H9 (cell line): ENCODE data around the gene DDIT4. TPM values are rescaled to one million over a fixed set of nuclear protein-coding genes. Genes with fewer than 3 reads are reported as not detected.

Experiments used
- DNase-seq: peaks from one replicate; pipeline ENCODE4 v3.0.0-alpha.2; 2017
- H2AFZ ChIP-seq: one replicate; pipeline ENCODE4 v1.6.1; 2013; ENCODE audit warnings: mild to moderate bottlenecking, low read length, control low read depth, moderate library complexity
- H2AK5ac ChIP-seq: 2 replicates; pipeline ENCODE4 v1.6.1; 2013; ENCODE audit warnings: low read length, control low read depth, mixed read lengths; ENCODE audit not compliant: insufficient read length
- H2BK120ac ChIP-seq: one replicate; pipeline ENCODE4 v1.6.1; 2013; ENCODE audit warnings: low read depth, mild to moderate bottlenecking, low read length, control low read depth, inconsistent platforms; ENCODE audit not compliant: poor library complexity, severe bottlenecking
- H2BK12ac ChIP-seq: 2 replicates; pipeline ENCODE4 v1.6.1; 2013; ENCODE audit warnings: low read length, control low read depth, mixed read lengths, low read depth; ENCODE audit not compliant: insufficient read length
- H2BK15ac ChIP-seq: 2 replicates; pipeline ENCODE4 v1.6.1; 2013; ENCODE audit warnings: low read depth, low read length, control low read depth
- H2BK20ac ChIP-seq: one replicate; pipeline ENCODE4 v1.6.1; 2013; ENCODE audit warnings: low read depth, mild to moderate bottlenecking, low read length, control low read depth, inconsistent platforms; ENCODE audit not compliant: poor library complexity, severe bottlenecking
- H2BK5ac ChIP-seq: 2 replicates; pipeline ENCODE4 v1.6.1; 2013; ENCODE audit warnings: low read length, control low read depth, mixed read lengths; ENCODE audit not compliant: insufficient read length
- H3K14ac ChIP-seq: 2 replicates; pipeline ENCODE4 v1.6.1; 2013; ENCODE audit warnings: low read length, control low read depth; ENCODE audit not compliant: insufficient read depth
- H3K18ac ChIP-seq: 2 replicates; pipeline ENCODE4 v1.6.1; 2013; ENCODE audit warnings: low read depth, mild to moderate bottlenecking, mixed read lengths, low read length, control low read depth; ENCODE audit not compliant: insufficient read length
- H3K23ac ChIP-seq: 2 replicates; pipeline ENCODE4 v1.6.1; 2013; ENCODE audit warnings: low read length, control low read depth, mixed read lengths, low read depth; ENCODE audit not compliant: insufficient read length
- H3K23me2 ChIP-seq: 2 replicates; pipeline ENCODE4 v1.6.1; 2013; ENCODE audit warnings: low read depth, mild to moderate bottlenecking, mixed read lengths, low read length, control low read depth; ENCODE audit not compliant: insufficient read length, poor library complexity, severe bottlenecking
- H3K27ac ChIP-seq: 2 replicates; pipeline ENCODE4 v1.5.1; 2013; ENCODE audit warnings: low read length, control low read depth, mixed read lengths, low read depth; ENCODE audit not compliant: insufficient read length
- H3K27me3 ChIP-seq: 2 replicates; pipeline ENCODE4 v1.6.1; 2013; ENCODE audit warnings: low read length, control low read depth, inconsistent platforms; ENCODE audit not compliant: insufficient read depth
- H3K4ac ChIP-seq: 2 replicates; pipeline ENCODE4 v1.6.1; 2013; ENCODE audit warnings: low read depth, mild to moderate bottlenecking, control low read depth, inconsistent platforms, low read length, moderate library complexity
- H3K4me1 ChIP-seq: 2 replicates; pipeline ENCODE4 v1.6.1; 2013; ENCODE audit warnings: low read length, control low read depth, inconsistent platforms; ENCODE audit not compliant: insufficient read depth
- H3K4me2 ChIP-seq: 2 replicates; pipeline ENCODE4 v1.6.1; 2013; ENCODE audit warnings: low read length, control low read depth, mixed read lengths; ENCODE audit not compliant: insufficient read length, insufficient read depth
- H3K56ac ChIP-seq: 2 replicates; pipeline ENCODE4 v1.6.1; 2013; ENCODE audit warnings: low read depth, mild to moderate bottlenecking, mixed read lengths, low read length, control low read depth; ENCODE audit not compliant: insufficient read length
- H3K79me1 ChIP-seq: 2 replicates; pipeline ENCODE4 v1.6.1; 2013; ENCODE audit warnings: low read depth, mild to moderate bottlenecking, moderate library complexity, low read length, control low read depth, inconsistent platforms; ENCODE audit not compliant: insufficient read depth, poor library complexity, severe bottlenecking
- H3K79me2 ChIP-seq: 2 replicates; pipeline ENCODE4 v1.6.1; 2013; ENCODE audit warnings: low read length, control low read depth, inconsistent platforms; ENCODE audit not compliant: insufficient read depth
- H3K9ac ChIP-seq: 2 replicates; pipeline ENCODE4 v1.6.1; 2013; ENCODE audit warnings: low read length, control low read depth, mixed read lengths; ENCODE audit not compliant: insufficient read length; ENCODE audit errors: extremely low read depth
- H3K9me3 ChIP-seq: one replicate; pipeline ENCODE4 v1.6.1; 2013; ENCODE audit warnings: low read depth, low read length, inconsistent platforms; ENCODE audit not compliant: control insufficient read depth
- H3T11ph ChIP-seq: one replicate; pipeline ENCODE4 v1.6.1; 2013; ENCODE audit warnings: mild to moderate bottlenecking, low read length, control low read depth, inconsistent platforms
- H4K20me1 ChIP-seq: one replicate; pipeline ENCODE4 v1.6.1; 2013; ENCODE audit not compliant: control insufficient read depth, insufficient read length, insufficient read depth
- H4K5ac ChIP-seq: 2 replicates; pipeline ENCODE4 v1.6.1; 2013; ENCODE audit warnings: low read depth, mild to moderate bottlenecking, mixed read lengths, low read length, control low read depth; ENCODE audit not compliant: insufficient read length
- H4K8ac ChIP-seq: replicated peaks from 2 replicates; pipeline ENCODE4 v1.6.1; 2013; ENCODE audit warnings: low read length, control low read depth, mixed read lengths, low read depth; ENCODE audit not compliant: insufficient read length
- H4K91ac ChIP-seq: 2 replicates; pipeline ENCODE4 v1.6.1; 2013; ENCODE audit warnings: low read depth, mild to moderate bottlenecking, moderate library complexity, mixed read lengths, low read length, control low read depth; ENCODE audit not compliant: insufficient read length
- H3K27ac Mint-ChIP-seq, 3 experiments: 2 replicates in 2 of 3; 3 replicates in 1 of 3; pipeline ENCODE4 v1.8.0; 2020 to 2021; ENCODE audit warnings: mixed read lengths in 3 of 3, mild to moderate bottlenecking in 1 of 3, moderate library complexity in 1 of 3
- H3K27me3 Mint-ChIP-seq: 2 replicates; pipeline ENCODE4 v1.8.0; 2021; ENCODE audit warnings: low read depth, mild to moderate bottlenecking, moderate library complexity, mixed read lengths
- H3K36me3 Mint-ChIP-seq, 3 experiments: 2 replicates in 2 of 3; 3 replicates in 1 of 3; pipeline ENCODE4 v1.8.0; 2020 to 2021; ENCODE audit warnings: low read depth in 3 of 3, mixed read lengths in 3 of 3; ENCODE audit not compliant: insufficient read depth in 1 of 3
- H3K4me1 Mint-ChIP-seq, 2 experiments: 2 replicates each; pipeline ENCODE4 v1.8.0; 2020; ENCODE audit warnings: mixed read lengths in 2 of 2
- H3K4me3 Mint-ChIP-seq, 2 experiments: 2 replicates in 1 of 2; 3 replicates in 1 of 2; pipeline ENCODE4 v1.8.0; 2020 to 2021; ENCODE audit warnings: mild to moderate bottlenecking in 2 of 2, mixed read lengths in 2 of 2, moderate library complexity in 1 of 2
- H3K9me3 Mint-ChIP-seq, 2 experiments: 2 replicates in 1 of 2; 3 replicates in 1 of 2; pipeline ENCODE4 v1.8.0; 2020; ENCODE audit warnings: mild to moderate bottlenecking in 2 of 2, mixed read lengths in 2 of 2, moderate library complexity in 1 of 2
- WGBS: extraction: QIAGEN DNeasy Blood & Tissue Kit; methylation state at CpG from one replicate; pipeline ENCODE4 v1.1.7; 2013; ENCODE audit warnings: missing lambda C conversion rate, low lambda C conversion rate, mixed read lengths; ENCODE audit not compliant: insufficient read length; ENCODE audit errors: extremely low coverage; 5-methylcytosine and 5-hydroxymethylcytosine counted together
- total RNA-seq: library from RNA; stranded (reverse); gene quantifications from 2 replicates; pipeline ENCODE4 v1.2.1, GENCODE V29; 2021
- TF ChIP-seq, protein P1 (sequence below): fragments of 200-600 bp; sonication (generic); conservative IDR thresholded peaks from 3 replicates; pipeline ENCODE4 v1.8.0; 2021; ENCODE audit warnings: antibody characterized with exemption, mild to moderate bottlenecking

The DDIT4 gene
- total RNA-seq, 1 experiment from 2014 or later: 84.0 TPM

DNA sequence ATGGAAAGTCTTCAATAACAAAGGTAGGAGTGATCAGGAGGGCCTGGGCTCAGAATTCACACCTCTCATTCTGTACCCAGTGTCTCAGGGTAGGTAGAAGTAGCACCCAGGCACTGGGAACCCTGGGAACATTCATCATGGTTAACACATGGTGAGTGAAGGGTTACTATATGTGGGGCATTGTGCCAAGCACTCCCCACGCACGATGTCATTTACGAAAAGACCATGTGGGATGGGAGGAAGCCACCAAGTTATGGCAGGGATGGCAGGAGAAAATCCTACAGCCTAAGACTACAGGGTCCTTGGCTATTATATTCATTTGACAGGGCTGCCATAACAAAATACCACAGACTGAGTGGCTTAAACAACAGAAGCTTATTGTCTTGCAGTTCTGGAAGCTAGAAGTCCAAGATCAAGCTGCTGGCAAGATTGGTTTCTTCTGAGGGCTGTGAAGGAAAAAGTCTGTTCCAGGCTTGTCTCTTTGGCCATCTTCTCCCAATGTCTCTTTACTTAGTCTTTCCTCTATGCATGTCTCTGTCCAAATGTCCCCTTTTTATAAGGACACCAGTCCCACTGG, 27.7 kb upstream of the DDIT4 start:
- H2BK20ac ChIP-seq: no peak overlapping the region
- H3K23me2 ChIP-seq: no peaks in the 10 kb centered on the region
- H2AK5ac ChIP-seq: no peak overlapping the region
- H2BK5ac ChIP-seq: no peak overlapping the region
- no peak overlapping the region for H3K18ac ChIP-seq
- no peak overlapping the region for H2BK15ac ChIP-seq
- H3K79me2 ChIP-seq: no peaks in the 10 kb centered on the region
- no peak overlapping the region for H2AFZ ChIP-seq
- no peak for DNase-seq
- H3K36me3 Mint-ChIP-seq: no peaks in the 10 kb centered on the region
- H3K4me1 ChIP-seq: peaks cover 5% of the 10 kb centered on the region; the same call in 1 of the 2 replicates
- no peak overlapping the region for H3K27ac Mint-ChIP-seq
- H3K27me3 Mint-ChIP-seq: no peaks in the 10 kb centered on the region
- H4K20me1 ChIP-seq: no peaks in the 10 kb centered on the region
- no peak overlapping the region for H4K8ac ChIP-seq
- no peak overlapping the region for H3K14ac ChIP-seq
- no peaks in the 10 kb centered on the region for H3K27me3 ChIP-seq
- TF ChIP-seq, protein P1, sequence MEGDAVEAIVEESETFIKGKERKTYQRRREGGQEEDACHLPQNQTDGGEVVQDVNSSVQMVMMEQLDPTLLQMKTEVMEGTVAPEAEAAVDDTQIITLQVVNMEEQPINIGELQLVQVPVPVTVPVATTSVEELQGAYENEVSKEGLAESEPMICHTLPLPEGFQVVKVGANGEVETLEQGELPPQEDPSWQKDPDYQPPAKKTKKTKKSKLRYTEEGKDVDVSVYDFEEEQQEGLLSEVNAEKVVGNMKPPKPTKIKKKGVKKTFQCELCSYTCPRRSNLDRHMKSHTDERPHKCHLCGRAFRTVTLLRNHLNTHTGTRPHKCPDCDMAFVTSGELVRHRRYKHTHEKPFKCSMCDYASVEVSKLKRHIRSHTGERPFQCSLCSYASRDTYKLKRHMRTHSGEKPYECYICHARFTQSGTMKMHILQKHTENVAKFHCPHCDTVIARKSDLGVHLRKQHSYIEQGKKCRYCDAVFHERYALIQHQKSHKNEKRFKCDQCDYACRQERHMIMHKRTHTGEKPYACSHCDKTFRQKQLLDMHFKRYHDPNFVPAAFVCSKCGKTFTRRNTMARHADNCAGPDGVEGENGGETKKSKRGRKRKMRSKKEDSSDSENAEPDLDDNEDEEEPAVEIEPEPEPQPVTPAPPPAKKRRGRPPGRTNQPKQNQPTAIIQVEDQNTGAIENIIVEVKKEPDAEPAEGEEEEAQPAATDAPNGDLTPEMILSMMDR: no peak
- no peak overlapping the region for H3T11ph ChIP-seq
- no peak overlapping the region for H3K4ac ChIP-seq
- no peak overlapping the region for H3K56ac ChIP-seq
- no peak overlapping the region for H3K4me3 Mint-ChIP-seq
- no peak overlapping the region for H3K9ac ChIP-seq
- no peak overlapping the region for H4K91ac ChIP-seq
- H4K5ac ChIP-seq: no peak overlapping the region
- no CpG with 5 or more reads among the region's 3 CpGs for WGBS
- H3K27ac ChIP-seq: no peak overlapping the region
- H3K9me3 ChIP-seq: no peaks in the 10 kb centered on the region
- H3K79me1 ChIP-seq: no peaks in the 10 kb centered on the region
- no peak overlapping the region for H3K4me2 ChIP-seq
- no peak overlapping the region for H2BK12ac ChIP-seq
- no peak overlapping the region for H2BK120ac ChIP-seq
- H3K23ac ChIP-seq: no peak overlapping the region
- H3K9me3 Mint-ChIP-seq: no peaks in the 10 kb centered on the region; a peak in 1 of 5 replicates
- H3K4me1 Mint-ChIP-seq: peaks cover 31 to 46% of the 10 kb centered on the region in 2 experiments
